H1 (cell line): ENCODE data around the gene NIN. TPM values are rescaled to one million over a fixed set of nuclear protein-coding genes. Genes with fewer than 3 reads are reported as not detected.

ENCODE experiments used
- CTCF ChIA-PET: fragments of 300-600 bp; sonication (Branson Sonifier 250); formaldehyde crosslinking; loops from one replicate; lab custom pipeline; 2021; ENCODE audit not compliant: partially characterized antibody; lab: Charles Lee
- POLR2A ChIA-PET: fragments of 300-600 bp; sonication (Branson Sonifier 250); formaldehyde crosslinking; loops from one replicate; lab custom pipeline; 2021; ENCODE audit warnings: inconsistent platforms; ENCODE audit not compliant: partially characterized antibody; lab: Charles Lee
- DNase-seq, 2 experiments: peaks; one replicate each; pipeline versions ENCODE4 v3.0.0 to v3.0.0-alpha.2; 2010 to 2022; ENCODE audit warnings: low spot score in 2 of 2, low read depth in 1 of 2, mixed read lengths in 1 of 2
- FAIRE-seq: peaks from 2 replicates; lab custom pipeline; 2011; peaks lifted over from hg19 to GRCh38; lab: Jason Lieb, UNC
- H2AFZ ChIP-seq: 2 replicates; pipeline ENCODE4 v1.8.1; 2012; ENCODE audit warnings: low read length, inconsistent platforms
- H2AK5ac ChIP-seq: 2 replicates; pipeline ENCODE4 v1.6.1; 2013; ENCODE audit warnings: low read depth, low read length
- H2BK120ac ChIP-seq: replicated peaks from 2 replicates; pipeline ENCODE3; 2013; ENCODE audit warnings: low read depth, low read length, inconsistent platforms
- H2BK12ac ChIP-seq: 2 replicates; pipeline ENCODE4 v1.6.1; 2013; ENCODE audit warnings: low read depth, low read length
- H2BK15ac ChIP-seq: 2 replicates; pipeline ENCODE4 v1.6.1; 2013; ENCODE audit warnings: low read length
- H2BK20ac ChIP-seq: 2 replicates; pipeline ENCODE4 v1.6.1; 2013; ENCODE audit warnings: low read length
- H2BK5ac ChIP-seq: 2 replicates; pipeline ENCODE4 v1.6.1; 2013; ENCODE audit warnings: low read depth, low read length
- H3K14ac ChIP-seq: 2 replicates; pipeline ENCODE4 v1.6.1; 2013; ENCODE audit warnings: inconsistent platforms; ENCODE audit not compliant: insufficient read length
- H3K18ac ChIP-seq: 2 replicates; pipeline ENCODE4 v1.6.1; 2013; ENCODE audit warnings: low read length; ENCODE audit errors: extremely low read depth
- H3K23ac ChIP-seq: 2 replicates; pipeline ENCODE4 v1.6.1; 2013; ENCODE audit warnings: inconsistent platforms; ENCODE audit not compliant: insufficient read length
- H3K23me2 ChIP-seq: 2 replicates; pipeline ENCODE4 v1.6.1; 2013; ENCODE audit warnings: low read depth, low read length
- H3K27ac ChIP-seq: 2 replicates; pipeline ENCODE4 v1.6.1; 2011; ENCODE audit warnings: low read depth, low read length, inconsistent platforms
- H3K27me3 ChIP-seq, 4 experiments: replicated peaks in 1 of 4; 1 replicate in 1 of 4; 2 replicates in 3 of 4; pipeline versions ENCODE4 v1.6.1 to v1.8.1; 2011 to 2013; ENCODE audit warnings: low read length in 3 of 4, mild to moderate bottlenecking in 3 of 4, inconsistent platforms in 2 of 4, mixed read lengths in 2 of 4, moderate library complexity in 1 of 4; ENCODE audit not compliant: control insufficient read depth in 3 of 4, insufficient read depth in 3 of 4; ENCODE audit errors: extremely low read depth in 1 of 4
- H3K36me3 ChIP-seq, 4 experiments: 2 replicates each; pipeline versions ENCODE4 v1.6.1 to v1.8.1; 2011 to 2013; ENCODE audit warnings: mild to moderate bottlenecking in 4 of 4, low read length in 3 of 4, moderate library complexity in 2 of 4, control low read depth in 1 of 4, inconsistent platforms in 1 of 4; ENCODE audit not compliant: insufficient read depth in 4 of 4, control insufficient read depth in 2 of 4
- H3K4ac ChIP-seq: replicated peaks from 2 replicates; pipeline ENCODE3; 2013; ENCODE audit warnings: low read length, low read depth, mixed read lengths, inconsistent platforms; ENCODE audit not compliant: insufficient read length
- H3K4me1 ChIP-seq, 4 experiments: replicated peaks in 1 of 4; 1 replicate in 1 of 4; 2 replicates in 3 of 4; pipeline versions ENCODE4 v1.6.1 to v1.8.1; 2011 to 2013; ENCODE audit warnings: low read length in 3 of 4, inconsistent platforms in 2 of 4, mixed read lengths in 1 of 4; ENCODE audit not compliant: insufficient read depth in 4 of 4, control insufficient read depth in 3 of 4
- H3K4me2 ChIP-seq, 2 experiments: 2 replicates each; pipeline versions ENCODE4 v1.6.1 to v1.8.1; 2011 to 2013; ENCODE audit warnings: low read depth in 2 of 2, low read length in 2 of 2, control low read depth in 1 of 2, inconsistent platforms in 1 of 2, mild to moderate bottlenecking in 1 of 2; ENCODE audit not compliant: insufficient read depth in 1 of 2
- H3K4me3 ChIP-seq, 4 experiments: fragments of 200-600, 300-600 bp in 1 of 4; sonication (generic), shearing (Covaris generic), sonication (Bioruptor Twin) in 1 of 4; 2 replicates each; pipeline versions ENCODE4 v1.5.1 to v1.8.1; 2011 to 2016; ENCODE audit warnings: low read length in 4 of 4, low read depth in 3 of 4, control low read depth in 2 of 4, inconsistent platforms in 2 of 4, mild to moderate bottlenecking in 2 of 4, mixed read lengths in 1 of 4, moderate library complexity in 1 of 4; ENCODE audit not compliant: insufficient read depth in 2 of 4; ENCODE audit errors: extremely low read depth in 1 of 4
- H3K56ac ChIP-seq: replicated peaks from 2 replicates; pipeline ENCODE3; 2013; ENCODE audit warnings: low read depth, mild to moderate bottlenecking, mixed read lengths, low read length, inconsistent platforms; ENCODE audit not compliant: insufficient read length
- H3K79me1 ChIP-seq: 2 replicates; pipeline ENCODE4 v1.6.1; 2013; ENCODE audit warnings: low read depth, low read length, control low read depth
- H3K79me2 ChIP-seq, 2 experiments: 2 replicates each; pipeline versions ENCODE4 v1.6.1 to v1.8.1; 2012 to 2013; ENCODE audit warnings: low read length in 2 of 2, mild to moderate bottlenecking in 2 of 2, inconsistent platforms in 1 of 2; ENCODE audit not compliant: insufficient read depth in 2 of 2, control insufficient read depth in 1 of 2
- H3K9ac ChIP-seq, 4 experiments: replicated peaks in 1 of 4; 1 replicate in 1 of 4; 2 replicates in 3 of 4; pipeline versions ENCODE4 v1.6.1 to v1.8.1; 2011 to 2013; ENCODE audit warnings: low read depth in 3 of 4, low read length in 3 of 4, control low read depth in 2 of 4, mild to moderate bottlenecking in 2 of 4, moderate library complexity in 2 of 4, inconsistent platforms in 1 of 4; ENCODE audit errors: extremely low read depth in 1 of 4
- H3K9me3 ChIP-seq, 2 experiments: 2 replicates each; pipeline versions ENCODE4 v1.6.1 to v1.8.1; 2012 to 2013; ENCODE audit warnings: mild to moderate bottlenecking in 2 of 2, moderate library complexity in 2 of 2, control low read depth in 1 of 2, inconsistent platforms in 1 of 2, low read depth in 1 of 2, low read length in 1 of 2, mixed read lengths in 1 of 2; ENCODE audit not compliant: insufficient read depth in 2 of 2
- H4K20me1 ChIP-seq, 2 experiments: replicated peaks in 1 of 2; 2 replicates each; pipeline versions ENCODE3 to v1.8.1; 2011 to 2013; ENCODE audit warnings: inconsistent platforms in 2 of 2, low read length in 2 of 2, mild to moderate bottlenecking in 1 of 2; ENCODE audit not compliant: insufficient read depth in 2 of 2, control insufficient read depth in 1 of 2
- H4K5ac ChIP-seq: 2 replicates; pipeline ENCODE4 v1.6.1; 2013; ENCODE audit warnings: low read length, low read depth, mixed read lengths, inconsistent platforms; ENCODE audit not compliant: insufficient read length
- H4K8ac ChIP-seq: 2 replicates; pipeline ENCODE4 v1.8.0; 2013; ENCODE audit warnings: mild to moderate bottlenecking, moderate library complexity, low read length, inconsistent platforms; ENCODE audit not compliant: insufficient read depth; ENCODE audit errors: extremely low read depth
- H4K91ac ChIP-seq: replicated peaks from 2 replicates; pipeline ENCODE3; 2013; ENCODE audit warnings: low read length, mixed read lengths, inconsistent platforms; ENCODE audit not compliant: insufficient read length
- CHD2 ChIP-seq: IDR thresholded peaks from 2 replicates; pipeline ENCODE4 v1.6.1; 2012; ENCODE audit warnings: low read length, improper control_type of control experiment
- EP300 ChIP-seq, 2 experiments: IDR thresholded peaks; 1 replicate in 1 of 2; 2 replicates in 1 of 2; pipeline ENCODE4 v1.6.1; 2011 to 2012; ENCODE audit warnings: low read depth in 2 of 2, low read length in 2 of 2, mild to moderate bottlenecking in 2 of 2, borderline replicate concordance in 1 of 2, inconsistent platforms in 1 of 2, moderate library complexity in 1 of 2
- GTF2F1 ChIP-seq: IDR thresholded peaks from 2 replicates; pipeline ENCODE4 v1.6.1; 2012; ENCODE audit warnings: low read depth, low read length, improper control_type of control experiment, borderline replicate concordance
- JUND ChIP-seq: IDR thresholded peaks from 2 replicates; pipeline ENCODE4 v1.6.1; 2011; ENCODE audit warnings: mild to moderate bottlenecking, improper control_type of control experiment, low read length
- NANOG ChIP-seq: IDR thresholded peaks from 2 replicates; pipeline ENCODE4 v1.6.1; 2011; ENCODE audit warnings: low read length, low read depth, mild to moderate bottlenecking, inconsistent platforms; ENCODE audit not compliant: insufficient read depth, poor library complexity, severe bottlenecking
- PHF8 ChIP-seq: fragments of 200-600 bp; sonication (generic); conservative IDR thresholded peaks from 2 replicates; pipeline ENCODE4 v1.7.1; 2012; ENCODE audit warnings: low read depth, mild to moderate bottlenecking, inconsistent platforms, low read length, moderate library complexity
- RAD21 ChIP-seq, 2 experiments: IDR thresholded peaks in 1 of 2; conservative IDR thresholded peaks in 1 of 2; 2 replicates each; pipeline ENCODE4 v1.6.1; 2011; ENCODE audit warnings: low read depth in 2 of 2, low read length in 2 of 2, improper control_type of control experiment in 1 of 2, inconsistent platforms in 1 of 2, mild to moderate bottlenecking in 1 of 2, moderate library complexity in 1 of 2
- SRF ChIP-seq: IDR thresholded peaks from 2 replicates; pipeline ENCODE4 v1.6.1; 2011; ENCODE audit warnings: mild to moderate bottlenecking, low read depth, low read length, moderate library complexity
- TBP ChIP-seq: IDR thresholded peaks from 2 replicates; pipeline ENCODE4 v1.6.1; 2011; ENCODE audit warnings: low read depth, low read length, improper control_type of control experiment
- TEAD4 ChIP-seq: IDR thresholded peaks from 2 replicates; pipeline ENCODE4 v1.6.1; 2012; ENCODE audit warnings: low read depth, low read length, inconsistent platforms, mixed read lengths
- WGBS, 2 experiments: shearing (Covaris generic) in 1 of 2; methylation state at CpG; one replicate each; pipeline versions ENCODE4 v1.1.6 to v1.1.7; 2013 to 2015; ENCODE audit warnings: low lambda C conversion rate in 2 of 2, mixed read lengths in 2 of 2, inconsistent platforms in 1 of 2, low coverage in 1 of 2, missing lambda C conversion rate in 1 of 2; ENCODE audit not compliant: insufficient replicate concordance in 2 of 2, insufficient coverage in 1 of 2, insufficient read length in 1 of 2; ENCODE audit errors: extremely low coverage in 1 of 2, missing lambda C conversion rate in 1 of 2; 5-methylcytosine and 5-hydroxymethylcytosine counted together
- polyA plus RNA-seq, 7 experiments: library from polyadenylated mRNA; depleted of rRNA in 3 of 7; stranded (reverse) in 5 of 7; unstranded in 2 of 7; fragments of >200 nt in 5 of 7; fragments of 200-250 nt in 2 of 7; gene quantifications; 1 replicate in 5 of 7; 2 replicates in 1 of 7; 4 replicates in 1 of 7; pipeline versions ENCODE4 v1.2.1 to v1.2.3, GENCODE V29; 2011 to 2013; ENCODE audit warnings: missing spikeins in 2 of 7, mixed read lengths in 2 of 7
- total RNA-seq: library from RNA; stranded (reverse); fragmentation: NEBNext Ultra II Directional; extraction: Animal tissue kit (Norgen Biotek cat#: 25700); gene quantifications from 2 replicates; pipeline ENCODE4 v1.2.1, GENCODE V29; 2021
- TF ChIP-seq, protein P1 (sequence below), 3 experiments: IDR thresholded peaks; 1 replicate in 2 of 3; 2 replicates in 1 of 3; pipeline versions ENCODE4 v1.5.1 to v1.6.1; 2011; ENCODE audit warnings: low read length in 3 of 3, mild to moderate bottlenecking in 3 of 3, inconsistent platforms in 2 of 3, low read depth in 1 of 3, moderate library complexity in 1 of 3; ENCODE audit not compliant: insufficient read depth in 1 of 3; ENCODE audit errors: control extremely low read depth in 1 of 3

The NIN gene
- total and polyA plus RNA-seq, 2 of the 8 experiments (the other 6 are each of a cell fraction or from before 2014, with no cell fraction given) = 3.2 to 21.3 TPM

DNA sequence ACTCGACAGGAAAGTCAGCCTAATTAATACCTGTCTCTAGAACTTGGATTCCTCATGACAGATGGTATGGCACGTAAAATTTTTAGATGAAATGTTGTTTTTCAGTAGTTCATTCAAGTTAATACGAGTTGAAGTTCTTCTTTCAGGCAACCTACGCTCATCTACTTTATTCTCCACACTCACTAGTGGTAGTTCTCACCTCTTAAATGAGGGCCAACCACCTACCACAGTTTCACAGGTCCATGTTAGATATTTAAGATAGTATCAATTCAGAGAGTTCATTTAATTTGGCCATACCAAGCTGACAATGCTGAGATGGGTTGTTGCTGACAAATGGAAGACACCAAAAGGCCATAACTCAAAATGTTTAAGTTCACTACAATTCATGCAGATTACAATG is 50.6 kb downstream of the NIN start:
- H3K4me3 ChIP-seq = no peak overlapping the region
- WGBS, 2 experiments = 94% methylated on average over 4 of the region's 4 CpGs; no CpG with 5 or more reads in 1 of the 2 experiments
- H3K23ac ChIP-seq = no peak overlapping the region
- no peak overlapping the region for H2AFZ ChIP-seq
- H3K4me1 ChIP-seq = peaks cover 0 to 9% (median 0%) of the 10 kb centered on the region in 4 experiments; a peak in 2 of 7 replicates
- no peak for FAIRE-seq
- H2BK120ac ChIP-seq = no peak overlapping the region
- no peak for DNase-seq
- no peak overlapping the region for H3K4ac ChIP-seq
- no peak overlapping the region for H3K27ac ChIP-seq
- no peak overlapping the region for H3K9ac ChIP-seq
- no peak overlapping the region for H4K91ac ChIP-seq
- no peak overlapping the region for H2AK5ac ChIP-seq
- H3K23me2 ChIP-seq = no peaks in the 10 kb centered on the region
- H2BK20ac ChIP-seq = no peak overlapping the region
- H3K9me3 ChIP-seq = no peaks in the 10 kb centered on the region
- no peak overlapping the region for H3K4me2 ChIP-seq
- ChIA-PET POLR2A (no interaction called here), CTCF (interaction anchor here (1.0 to 1.1 kb wide), 3 partner anchors 9 to 221 kb away, joined by 3 read pairs; partner anchors contain the start of gene ATL1)
- H3K18ac ChIP-seq = no peak overlapping the region
- no peak overlapping the region for H2BK15ac ChIP-seq
- H4K8ac ChIP-seq = no peak overlapping the region
- H3K79me2 ChIP-seq = no peaks in the 10 kb centered on the region
- no peak overlapping the region for H3K56ac ChIP-seq
- H3K14ac ChIP-seq = no peak overlapping the region
- no peaks in the 10 kb centered on the region for H3K27me3 ChIP-seq
- H3K79me1 ChIP-seq = no peaks in the 10 kb centered on the region
- no peaks in the 10 kb centered on the region for H4K20me1 ChIP-seq
- H3K36me3 ChIP-seq = peaks cover 0 to 5% (median 0%) of the 10 kb centered on the region in 4 experiments; a peak in 2 of 8 replicates
- H4K5ac ChIP-seq = no peak overlapping the region
- no peak overlapping the region for H2BK5ac ChIP-seq
- H2BK12ac ChIP-seq = no peak overlapping the region
- TF ChIP-seq, protein P1, sequence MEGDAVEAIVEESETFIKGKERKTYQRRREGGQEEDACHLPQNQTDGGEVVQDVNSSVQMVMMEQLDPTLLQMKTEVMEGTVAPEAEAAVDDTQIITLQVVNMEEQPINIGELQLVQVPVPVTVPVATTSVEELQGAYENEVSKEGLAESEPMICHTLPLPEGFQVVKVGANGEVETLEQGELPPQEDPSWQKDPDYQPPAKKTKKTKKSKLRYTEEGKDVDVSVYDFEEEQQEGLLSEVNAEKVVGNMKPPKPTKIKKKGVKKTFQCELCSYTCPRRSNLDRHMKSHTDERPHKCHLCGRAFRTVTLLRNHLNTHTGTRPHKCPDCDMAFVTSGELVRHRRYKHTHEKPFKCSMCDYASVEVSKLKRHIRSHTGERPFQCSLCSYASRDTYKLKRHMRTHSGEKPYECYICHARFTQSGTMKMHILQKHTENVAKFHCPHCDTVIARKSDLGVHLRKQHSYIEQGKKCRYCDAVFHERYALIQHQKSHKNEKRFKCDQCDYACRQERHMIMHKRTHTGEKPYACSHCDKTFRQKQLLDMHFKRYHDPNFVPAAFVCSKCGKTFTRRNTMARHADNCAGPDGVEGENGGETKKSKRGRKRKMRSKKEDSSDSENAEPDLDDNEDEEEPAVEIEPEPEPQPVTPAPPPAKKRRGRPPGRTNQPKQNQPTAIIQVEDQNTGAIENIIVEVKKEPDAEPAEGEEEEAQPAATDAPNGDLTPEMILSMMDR (IDR thresholded peaks at IDR 0.05; ENCODE audit: control extremely low read depth in 1 of 3, insufficient read depth in 1 of 3, low read depth in 1 of 3, low read length in 3 of 3) = no peak
- TF ChIP-seq RAD21 (IDR thresholded peaks at IDR 0.05 in 1 of 2, conservative IDR thresholded peaks at IDR 0.05 in 1 of 2; ENCODE audit: low read depth in 2 of 2, low read length in 2 of 2) (no peak), CHD2 (no peak), JUND (no peak), TEAD4 (no peak), TBP (no peak), EP300 (IDR thresholded peaks at IDR 0.05; ENCODE audit: borderline replicate concordance in 1 of 2, low read depth in 2 of 2, low read length in 2 of 2) (no peak), PHF8 (no peak), SRF (no peak), NANOG (no peak), GTF2F1 (no peak)
